SJSA1 (cell line): Measurements from ENCODE around the gene IL22RA1. TPM values are rescaled to one million over a fixed set of nuclear protein-coding genes. Genes with fewer than 3 reads are reported as not detected.

Experiments
- DNase-seq, 2 experiments: peaks; one replicate each; pipeline ENCODE4 v3.0.0-alpha.2; 2015 to 2020; ENCODE audit warnings: low spot score in 2 of 2, low read depth in 1 of 2
- H3K27ac ChIP-seq: fragments of 250-450 bp; sonication (Bioruptor Pico); 2 replicates; pipeline ENCODE4 v1.5.1; 2020; ENCODE audit warnings: mild to moderate bottlenecking, moderate library complexity
- H3K27me3 ChIP-seq: fragments of 250-450 bp; sonication (Bioruptor Pico); replicated peaks from 2 replicates; pipeline ENCODE4 v1.5.1; 2020; ENCODE audit warnings: mild to moderate bottlenecking, moderate library complexity
- H3K36me3 ChIP-seq: fragments of 250-450 bp; sonication (Bioruptor Pico); 2 replicates; pipeline ENCODE4 v1.5.1; 2020; ENCODE audit warnings: mild to moderate bottlenecking
- H3K4me1 ChIP-seq: fragments of 250-450 bp; sonication (Bioruptor Pico); replicated peaks from 2 replicates; pipeline ENCODE4 v1.6.1; 2021; ENCODE audit warnings: mild to moderate bottlenecking
- H3K4me3 ChIP-seq: fragments of 250-450 bp; sonication (Bioruptor Pico); 2 replicates; pipeline ENCODE4 v1.5.1; 2020; ENCODE audit warnings: mild to moderate bottlenecking
- H3K9me3 ChIP-seq: fragments of 250-450 bp; sonication (Bioruptor Pico); replicated peaks from 2 replicates; pipeline ENCODE4 v1.5.1; 2020; ENCODE audit warnings: mild to moderate bottlenecking
- total RNA-seq: library from RNA; depleted of rRNA; stranded (reverse); fragments of >200 nt; shearing (Covaris generic); gene quantifications from 2 replicates; pipeline ENCODE4 v1.2.3, GENCODE V29; 2014

The IL22RA1 gene
- total RNA-seq, 1 experiment from 2014 or later = 1.1 TPM

GRCh38 chr1:24178407-24178806, 35.5 kb upstream of the IL22RA1 start:
- no peak overlapping the region for H3K4me3 ChIP-seq
- no peaks in the 10 kb centered on the region for H3K9me3 ChIP-seq
- no peak overlapping the region for H3K27ac ChIP-seq
- H3K36me3 ChIP-seq = no peaks in the 10 kb centered on the region
- H3K4me1 ChIP-seq = no peaks in the 10 kb centered on the region
- DNase-seq = no peak
- H3K27me3 ChIP-seq = no peaks in the 10 kb centered on the region

GRCh38 chr1:24177161-24177560, 34.2 kb upstream of the IL22RA1 start:
- H3K4me3 ChIP-seq = no peak overlapping the region
- H3K36me3 ChIP-seq = no peaks in the 10 kb centered on the region
- H3K27me3 ChIP-seq = no peaks in the 10 kb centered on the region
- H3K9me3 ChIP-seq = no peaks in the 10 kb centered on the region
- DNase-seq = no peak
- no peaks in the 10 kb centered on the region for H3K4me1 ChIP-seq
- H3K27ac ChIP-seq = no peak overlapping the region

- Histone ChIP-seq H3K27ac (no peak overlapping the region), H3K4me1 (no peaks in the 10 kb centered on the region), H3K36me3 (no peaks in the 10 kb centered on the region), H3K4me3 (no peak overlapping the region), H3K27me3 (no peaks in the 10 kb centered on the region), H3K9me3 (no peaks in the 10 kb centered on the region)
- DNase-seq = no peak
These were observed 32.3 kb upstream of the IL22RA1 start for GRCh38 chr1:24175033-24175755.

GRCh38 chr1:24173638-24174575, 31.0 kb upstream of the IL22RA1 start:
- DNase-seq = no peak
- Histone ChIP-seq H3K27ac (no peak overlapping the region), H3K4me1 (no peaks in the 10 kb centered on the region), H3K4me3 (no peak overlapping the region), H3K27me3 (no peaks in the 10 kb centered on the region), H3K9me3 (no peaks in the 10 kb centered on the region), H3K36me3 (no peaks in the 10 kb centered on the region)

DNA sequence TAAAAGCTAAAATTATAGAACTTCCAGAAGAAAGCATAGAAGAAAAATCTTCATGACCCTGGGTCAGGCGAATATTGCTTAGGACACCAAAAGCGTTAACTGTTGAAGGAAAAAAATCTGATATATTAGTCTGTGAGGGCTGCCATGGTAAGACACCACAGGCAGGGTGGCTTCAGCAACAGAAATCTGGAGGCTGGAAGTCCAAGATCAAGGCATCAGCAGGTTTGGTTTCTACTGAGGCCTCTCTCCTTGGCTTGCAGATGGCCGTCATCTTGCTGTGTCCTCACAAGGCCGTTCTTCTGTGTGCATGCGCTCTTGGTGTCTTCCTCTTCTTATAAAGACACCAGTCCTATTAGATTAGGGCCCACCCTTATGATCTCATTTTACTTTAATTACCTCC, 29.7 kb upstream of the IL22RA1 start:
- Histone ChIP-seq H3K4me3 (no peak overlapping the region), H3K27me3 (no peaks in the 10 kb centered on the region), H3K27ac (no peak overlapping the region), H3K36me3 (no peaks in the 10 kb centered on the region), H3K4me1 (no peaks in the 10 kb centered on the region), H3K9me3 (no peaks in the 10 kb centered on the region)
- DNase-seq = no peak

DNA sequence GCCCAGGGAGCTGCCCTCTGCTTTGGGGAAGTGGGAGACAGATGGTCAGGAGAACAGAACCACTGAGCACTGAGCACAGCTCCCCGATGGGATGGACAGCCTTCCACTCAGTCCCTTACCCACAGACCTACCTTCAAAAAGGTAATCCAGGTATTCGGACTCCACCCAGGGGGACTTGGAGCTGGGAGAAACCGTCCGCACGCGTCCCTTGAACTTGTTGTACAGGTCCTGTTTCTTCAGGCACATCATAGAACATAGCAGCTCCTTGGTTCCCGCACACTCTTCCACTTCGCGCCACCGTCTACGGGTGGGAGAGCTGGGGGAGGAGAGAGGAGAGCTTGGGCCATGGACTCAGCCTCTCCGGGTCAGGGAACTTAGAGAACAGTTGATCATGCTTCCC, 26.3 kb upstream of the IL22RA1 start:
- no peak overlapping the region for H3K4me3 ChIP-seq
- H3K27ac ChIP-seq = no peak overlapping the region
- H3K36me3 ChIP-seq = no peaks in the 10 kb centered on the region
- no peaks in the 10 kb centered on the region; the same call in 1 of the 2 replicates for H3K9me3 ChIP-seq
- H3K4me1 ChIP-seq = no peaks in the 10 kb centered on the region
- DNase-seq = no peak
- no peaks in the 10 kb centered on the region for H3K27me3 ChIP-seq

- Histone ChIP-seq H3K27ac (no peak overlapping the region), H3K4me1 (no peaks in the 10 kb centered on the region), H3K9me3 (no peaks in the 10 kb centered on the region; the same call in 1 of the 2 replicates), H3K27me3 (no peaks in the 10 kb centered on the region), H3K4me3 (no peak overlapping the region), H3K36me3 (no peaks in the 10 kb centered on the region)
- no peak for DNase-seq
These were observed 25.3 kb upstream of the IL22RA1 start for GRCh38 chr1:24168245-24168644.

- H3K4me3 ChIP-seq = no peak overlapping the region
- H3K4me1 ChIP-seq = no peaks in the 10 kb centered on the region
- DNase-seq = no peak
- no peak overlapping the region for H3K27ac ChIP-seq
- H3K27me3 ChIP-seq = no peaks in the 10 kb centered on the region
- H3K9me3 ChIP-seq = no peaks in the 10 kb centered on the region; the same call in 1 of the 2 replicates
- no peaks in the 10 kb centered on the region for H3K36me3 ChIP-seq
These were observed 24.1 kb upstream of the IL22RA1 start for GRCh38 chr1:24167008-24167407.

- Histone ChIP-seq H3K27me3 (no peaks in the 10 kb centered on the region), H3K4me1 (no peaks in the 10 kb centered on the region), H3K4me3 (no peak overlapping the region), H3K9me3 (no peaks in the 10 kb centered on the region; the same call in 1 of the 2 replicates), H3K27ac (no peak overlapping the region), H3K36me3 (no peaks in the 10 kb centered on the region)
- DNase-seq = no peak
These were observed 22.6 kb upstream of the IL22RA1 start for GRCh38 chr1:24165500-24165899.

- H3K4me3 ChIP-seq = no peak overlapping the region
- H3K36me3 ChIP-seq = no peaks in the 10 kb centered on the region
- H3K4me1 ChIP-seq = no peaks in the 10 kb centered on the region
- H3K27me3 ChIP-seq = no peaks in the 10 kb centered on the region
- H3K9me3 ChIP-seq = no peaks in the 10 kb centered on the region; the same call in 1 of the 2 replicates
- DNase-seq = no peak
- no peak overlapping the region for H3K27ac ChIP-seq
These were observed 21.1 kb upstream of the IL22RA1 start for GRCh38 chr1:24164004-24164403.

DNA sequence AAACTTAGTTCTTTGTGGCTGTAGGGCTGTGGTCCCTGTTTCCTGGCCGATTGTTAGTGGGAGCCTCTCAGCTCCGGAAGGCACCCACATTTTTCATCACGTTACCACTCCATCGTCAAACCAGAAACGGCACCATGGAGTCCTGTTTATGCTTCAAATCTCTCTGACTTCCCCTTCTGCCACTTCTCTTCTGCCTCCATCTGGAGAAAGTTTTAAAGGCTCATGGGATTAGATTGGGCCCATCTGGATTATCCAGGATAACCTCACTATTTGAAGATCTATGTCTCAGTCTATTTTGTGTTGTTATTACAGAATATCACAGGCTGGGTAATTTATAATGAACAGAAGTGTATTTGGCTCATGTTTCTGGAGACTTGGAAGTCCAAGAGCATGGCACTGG, 19.3 kb upstream of the IL22RA1 start:
- no peak for DNase-seq
- Histone ChIP-seq H3K4me1 (no peaks in the 10 kb centered on the region), H3K27me3 (no peaks in the 10 kb centered on the region)

DNA sequence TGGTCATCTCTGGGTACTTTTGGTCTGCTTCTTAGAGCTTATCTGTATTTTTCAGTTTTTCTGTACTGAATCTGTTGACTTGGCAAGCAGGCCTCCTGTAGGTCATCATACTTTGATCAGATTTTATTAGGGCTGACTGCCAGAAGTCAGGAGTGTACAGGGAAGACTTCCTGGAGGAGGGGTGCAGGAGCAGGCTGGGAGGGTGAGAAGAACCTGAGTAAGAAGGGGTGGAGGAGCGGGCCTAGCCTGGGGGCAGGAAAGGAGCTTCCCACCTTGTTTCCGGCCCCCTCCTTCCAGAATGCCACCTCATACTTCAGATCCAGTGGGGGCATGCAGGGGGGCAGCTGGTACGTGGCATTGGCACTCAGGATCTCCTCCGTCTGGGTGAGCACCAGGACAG, 18.3 kb upstream of the IL22RA1 start:
- Histone ChIP-seq H3K36me3 (no peaks in the 10 kb centered on the region), H3K27me3 (no peaks in the 10 kb centered on the region), H3K9me3 (no peaks in the 10 kb centered on the region; the same call in 1 of the 2 replicates), H3K27ac (no peak overlapping the region), H3K4me1 (no peaks in the 10 kb centered on the region), H3K4me3 (no peak overlapping the region)
- no peak for DNase-seq

More for the DNA sequence above, 19.3 kb upstream of the IL22RA1 start:
- Histone ChIP-seq H3K36me3 (no peaks in the 10 kb centered on the region), H3K4me3 (no peak overlapping the region), H3K9me3 (no peaks in the 10 kb centered on the region; the same call in 1 of the 2 replicates), H3K27ac (no peak overlapping the region)

- H3K9me3 ChIP-seq = no peaks in the 10 kb centered on the region
- DNase-seq = no peak
- H3K27ac ChIP-seq = no peak overlapping the region
- H3K4me3 ChIP-seq = no peak overlapping the region
- H3K27me3 ChIP-seq = no peaks in the 10 kb centered on the region
- no peaks in the 10 kb centered on the region for H3K36me3 ChIP-seq
- H3K4me1 ChIP-seq = no peaks in the 10 kb centered on the region
These were observed 16.4 kb upstream of the IL22RA1 start for GRCh38 chr1:24159366-24159765.

DNA sequence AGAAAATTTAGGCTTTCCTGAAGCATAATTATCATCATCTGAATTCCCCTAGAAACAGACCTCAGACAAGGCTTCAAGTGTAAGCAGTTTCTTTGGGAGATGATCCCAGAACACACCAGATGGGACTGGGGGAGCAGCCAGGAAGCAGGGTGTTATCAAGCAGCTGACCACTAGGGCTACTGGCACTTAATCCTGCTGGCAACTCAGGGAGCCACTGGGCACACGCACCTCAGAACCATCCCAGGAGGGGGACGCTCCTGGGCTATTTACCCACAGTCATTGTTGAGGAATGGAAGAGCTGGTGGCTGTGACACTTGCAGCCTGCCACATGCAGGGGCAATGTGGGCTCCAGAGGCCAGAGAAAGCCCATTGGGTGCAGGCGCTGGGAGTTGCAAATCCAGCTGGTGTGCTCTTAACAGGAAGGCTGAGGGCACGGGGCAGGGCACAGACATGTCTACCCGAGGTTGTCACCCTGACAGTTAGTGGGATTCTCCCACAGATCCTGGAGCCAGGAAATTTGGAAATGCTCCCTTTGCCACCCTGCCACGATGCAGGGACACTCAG, 15.1 kb upstream of the IL22RA1 start:
- no peak for DNase-seq
- Histone ChIP-seq H3K27me3 (no peaks in the 10 kb centered on the region), H3K4me1 (no peaks in the 10 kb centered on the region), H3K36me3 (no peaks in the 10 kb centered on the region), H3K27ac (no peak overlapping the region), H3K4me3 (no peak overlapping the region), H3K9me3 (no peaks in the 10 kb centered on the region)
